ENCODE data around the gene PEPD. TPM values are rescaled to one million over a fixed set of nuclear protein-coding genes. Genes with fewer than 3 reads are reported as not detected.
A peak's percentile ranks its signal among the peaks of the same experiment; 100 is the strongest.

Gene PEPD
- total RNA-seq, 1 experiment from 2014 or later = 83.1 TPM

DNA sequence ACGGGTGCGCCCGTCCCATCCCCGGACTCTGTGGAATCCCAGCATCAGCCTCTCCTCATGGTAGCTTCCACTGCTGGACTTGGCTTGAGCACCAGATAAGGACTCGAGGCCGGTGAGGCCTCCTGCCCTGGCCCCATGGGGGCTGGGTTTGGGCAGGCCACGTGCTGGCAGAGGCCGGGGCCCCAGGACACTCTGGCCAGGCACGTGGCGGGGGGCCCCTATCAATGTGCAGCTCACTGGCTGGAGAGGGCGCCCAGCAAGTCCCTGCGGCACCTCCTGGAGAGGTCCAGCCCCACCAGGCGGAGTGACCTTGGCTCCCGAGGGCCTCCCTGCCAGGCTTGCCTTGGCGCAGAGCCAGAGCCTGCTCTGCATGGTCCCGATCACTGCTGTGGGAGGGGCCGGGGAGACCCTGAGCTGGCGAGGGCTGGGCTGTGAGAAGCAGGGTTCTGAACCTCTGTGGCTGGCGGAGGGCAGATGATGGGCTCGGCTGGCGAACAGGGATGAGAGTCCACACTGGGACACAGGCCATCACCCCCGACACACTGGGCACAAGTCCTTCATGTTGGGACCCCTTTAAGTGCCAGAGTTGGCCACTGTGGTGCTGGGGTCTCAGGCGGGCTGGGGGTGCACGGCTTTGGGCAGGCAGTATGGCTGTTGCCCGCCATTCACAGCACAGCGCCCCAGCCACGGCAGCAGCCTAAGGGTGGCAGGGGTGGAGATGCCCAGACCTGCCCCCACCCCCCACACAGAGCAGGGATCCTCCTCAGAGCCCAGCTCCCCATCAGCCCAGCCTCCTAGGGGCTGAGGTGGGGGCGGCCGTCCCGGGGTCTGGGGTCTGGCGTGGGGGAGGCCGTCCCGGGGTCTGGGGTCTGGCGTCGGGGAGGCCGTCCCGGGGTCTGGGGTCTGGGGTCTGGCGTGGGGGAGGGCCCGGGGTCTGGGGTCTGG is 129.0 kb downstream of the PEPD start:
- ATAC-seq = no peak
- no peak overlapping the region for H3K4me3 Mint-ChIP-seq
- no peaks in the 10 kb centered on the region for H3K9me3 Mint-ChIP-seq
- ChIA-PET POLR2A (no interaction called here), CTCF (interaction anchor here (0.5 to 2.3 kb wide), 10 partner anchors 14 to 385 kb away, joined by 3 to 8 read pairs (median 4); partner anchors contain the start of gene CEBPA)
- TF ChIP-seq GABPB1 (CRISPR knock-in tag; IDR thresholded peaks at IDR 0.05) (peak; percentile 96), KAT7 (CRISPR knock-in tag; IDR thresholded peaks at IDR 0.05; ENCODE audit: borderline replicate concordance) (no peak)
- peak; percentile 8 for DNase-seq (ENCODE audit: low spot score)
- no peaks in the 10 kb centered on the region for H3K27me3 Mint-ChIP-seq (ENCODE audit: low read depth)
- peaks cover 10% of the 10 kb centered on the region for H3K4me1 Mint-ChIP-seq
- no peak overlapping the region for H3K27ac Mint-ChIP-seq
- H3K36me3 Mint-ChIP-seq = no peaks in the 10 kb centered on the region

DNA sequence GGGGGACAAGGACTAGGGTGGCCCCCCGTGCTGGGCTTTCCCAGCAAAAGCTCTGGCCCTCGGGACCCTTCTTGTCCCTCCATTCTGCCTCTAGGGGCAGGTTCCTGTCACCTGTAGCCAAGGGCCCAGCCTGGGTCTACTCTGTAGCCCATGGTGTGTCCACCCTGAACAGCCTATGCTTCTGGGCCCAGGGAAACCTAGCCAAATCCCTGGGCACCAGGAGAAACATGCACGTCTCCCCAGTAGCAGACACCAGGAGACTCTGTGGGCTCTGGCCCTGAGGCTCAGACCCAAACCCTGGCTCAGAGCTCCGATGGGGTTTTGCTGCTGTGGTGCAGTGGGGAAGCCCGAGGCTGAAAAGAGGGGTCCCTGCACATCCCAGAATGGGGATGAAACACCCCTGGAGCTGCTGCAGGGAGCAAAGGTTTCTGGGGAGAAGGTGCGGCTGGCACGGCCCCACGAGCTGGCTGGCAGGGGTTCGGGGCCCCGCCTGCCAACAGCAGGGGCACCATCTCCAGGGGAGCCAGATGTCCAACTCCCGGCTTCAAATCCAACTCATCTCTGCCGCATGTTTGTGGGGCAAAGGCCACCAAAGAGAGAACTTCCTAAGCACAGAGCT is 129.9 kb downstream of the PEPD start:
- ChIA-PET POLR2A (no interaction called here), CTCF (interaction anchor here (0.7 to 2.3 kb wide), 11 partner anchors 8 to 245 kb away, joined by 3 to 8 read pairs (median 3); partner anchors contain the start of gene CEBPA)
- H3K27me3 Mint-ChIP-seq (ENCODE audit: low read depth) = no peaks in the 10 kb centered on the region
- DNase-seq (ENCODE audit: low spot score) = no peak
- no peaks in the 10 kb centered on the region; the same call in 1 of the 2 replicates for H3K36me3 Mint-ChIP-seq
- H3K4me1 Mint-ChIP-seq = peaks cover 7% of the 10 kb centered on the region; the same call in 1 of the 2 replicates
- H3K4me3 Mint-ChIP-seq = no peak overlapping the region
- H3K27ac Mint-ChIP-seq = no peak overlapping the region
- TF ChIP-seq, protein P1, sequence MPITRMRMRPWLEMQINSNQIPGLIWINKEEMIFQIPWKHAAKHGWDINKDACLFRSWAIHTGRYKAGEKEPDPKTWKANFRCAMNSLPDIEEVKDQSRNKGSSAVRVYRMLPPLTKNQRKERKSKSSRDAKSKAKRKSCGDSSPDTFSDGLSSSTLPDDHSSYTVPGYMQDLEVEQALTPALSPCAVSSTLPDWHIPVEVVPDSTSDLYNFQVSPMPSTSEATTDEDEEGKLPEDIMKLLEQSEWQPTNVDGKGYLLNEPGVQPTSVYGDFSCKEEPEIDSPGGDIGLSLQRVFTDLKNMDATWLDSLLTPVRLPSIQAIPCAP (CRISPR knock-in tag; IDR thresholded peaks at IDR 0.05) = no peak
- no peak for TF ChIP-seq FOXK1 (CRISPR knock-in tag; IDR thresholded peaks at IDR 0.05)
- TF ChIP-seq TCF7 (CRISPR knock-in tag; IDR thresholded peaks at IDR 0.05; ENCODE audit: low read depth) = no peak
- TF ChIP-seq CBFB (CRISPR knock-in tag; IDR thresholded peaks at IDR 0.05; ENCODE audit: low read depth) = no peak
- TF ChIP-seq TP53 (CRISPR knock-in tag; IDR thresholded peaks at IDR 0.05) = no peak
- TF ChIP-seq, protein P2, sequence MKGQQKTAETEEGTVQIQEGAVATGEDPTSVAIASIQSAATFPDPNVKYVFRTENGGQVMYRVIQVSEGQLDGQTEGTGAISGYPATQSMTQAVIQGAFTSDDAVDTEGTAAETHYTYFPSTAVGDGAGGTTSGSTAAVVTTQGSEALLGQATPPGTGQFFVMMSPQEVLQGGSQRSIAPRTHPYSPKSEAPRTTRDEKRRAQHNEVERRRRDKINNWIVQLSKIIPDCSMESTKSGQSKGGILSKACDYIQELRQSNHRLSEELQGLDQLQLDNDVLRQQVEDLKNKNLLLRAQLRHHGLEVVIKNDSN (CRISPR knock-in tag; IDR thresholded peaks at IDR 0.05) = no peak
- TF ChIP-seq ZNF219 (CRISPR knock-in tag; IDR thresholded peaks at IDR 0.05; ENCODE audit: borderline replicate concordance) = no peak
- TF ChIP-seq HMGA2 (CRISPR knock-in tag; IDR thresholded peaks at IDR 0.05) = no peak
- TF ChIP-seq SMAD4 (CRISPR knock-in tag; IDR thresholded peaks at IDR 0.05) = no peak
- H3K9me3 Mint-ChIP-seq = no peaks in the 10 kb centered on the region
- ATAC-seq = no peak

DNA sequence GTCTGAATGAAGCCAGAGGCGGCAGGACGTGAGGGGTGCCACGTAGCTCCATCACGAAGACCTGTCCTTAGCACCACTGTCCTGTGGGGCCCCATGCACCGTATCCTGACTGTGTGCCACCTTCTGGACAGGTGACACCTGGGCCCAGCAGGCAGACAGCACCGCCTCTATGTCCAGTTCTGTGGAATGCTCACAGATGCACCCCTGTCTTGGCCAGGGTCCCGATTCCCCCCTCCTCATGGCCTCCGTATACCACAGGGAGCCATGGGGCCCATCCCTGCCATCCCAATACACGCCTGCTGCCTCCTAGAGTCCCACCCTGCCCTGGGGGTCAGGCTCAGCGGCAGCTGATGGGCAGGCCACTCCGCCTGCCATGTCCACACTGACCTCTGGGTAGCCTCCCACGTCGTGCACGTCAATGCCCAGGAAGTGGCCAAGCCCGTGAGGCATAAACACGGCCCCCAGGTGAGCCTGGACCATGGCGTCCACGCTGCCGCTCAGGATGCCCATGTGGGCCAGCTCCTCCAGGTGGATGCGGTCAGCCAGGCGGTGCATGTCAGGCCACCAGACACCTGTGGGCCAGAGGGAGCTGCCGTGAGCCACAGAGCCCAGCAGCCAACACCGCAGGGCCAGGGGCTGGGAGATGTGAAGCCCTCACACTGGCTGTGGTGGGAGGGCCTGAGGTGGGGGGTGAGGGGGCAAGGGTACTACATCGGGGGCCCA is 130.5 kb downstream of the PEPD start:
- CTCF ChIA-PET = interaction anchor here (0.7 to 2.3 kb wide), 9 partner anchors 9 to 244 kb away, joined by 3 to 8 read pairs (median 3); no protein-coding TSS in a partner anchor
- POLR2A ChIA-PET = no interaction called here
- ATAC-seq (no peak), DNase-seq (ENCODE audit: low spot score) (no peak)
- Mint-ChIP-seq H3K27ac (no peak overlapping the region), H3K9me3 (no peaks in the 10 kb centered on the region), H3K4me3 (no peak overlapping the region), H3K36me3 (no peaks in the 10 kb centered on the region; the same call in 1 of the 2 replicates), H3K27me3 (ENCODE audit: low read depth) (no peaks in the 10 kb centered on the region), H3K4me1 (peaks cover 7% of the 10 kb centered on the region; the same call in 1 of the 2 replicates)
- TF ChIP-seq ETV6 (CRISPR knock-in tag; IDR thresholded peaks at IDR 0.05) (no peak), TP53 (CRISPR knock-in tag; IDR thresholded peaks at IDR 0.05) (no peak), ZNF138 (CRISPR knock-in tag; conservative IDR thresholded peaks at IDR 0.05) (no peak), NFATC4 (CRISPR knock-in tag; IDR thresholded peaks at IDR 0.05) (no peak), SOX15 (CRISPR knock-in tag; IDR thresholded peaks at IDR 0.05) (no peak), JAZF1 (CRISPR knock-in tag; IDR thresholded peaks at IDR 0.05) (no peak), ZNF232 (CRISPR knock-in tag; IDR thresholded peaks at IDR 0.05) (no peak), GRHL2 (CRISPR knock-in tag; IDR thresholded peaks at IDR 0.05; ENCODE audit: insufficient replicate concordance, severe bottlenecking) (no peak)
- TF ChIP-seq, protein P3, sequence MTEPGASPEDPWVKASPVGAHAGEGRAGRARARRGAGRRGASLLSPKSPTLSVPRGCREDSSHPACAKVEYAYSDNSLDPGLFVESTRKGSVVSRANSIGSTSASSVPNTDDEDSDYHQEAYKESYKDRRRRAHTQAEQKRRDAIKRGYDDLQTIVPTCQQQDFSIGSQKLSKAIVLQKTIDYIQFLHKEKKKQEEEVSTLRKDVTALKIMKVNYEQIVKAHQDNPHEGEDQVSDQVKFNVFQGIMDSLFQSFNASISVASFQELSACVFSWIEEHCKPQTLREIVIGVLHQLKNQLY (CRISPR knock-in tag; IDR thresholded peaks at IDR 0.05) = no peak
- TF ChIP-seq, protein P4, sequence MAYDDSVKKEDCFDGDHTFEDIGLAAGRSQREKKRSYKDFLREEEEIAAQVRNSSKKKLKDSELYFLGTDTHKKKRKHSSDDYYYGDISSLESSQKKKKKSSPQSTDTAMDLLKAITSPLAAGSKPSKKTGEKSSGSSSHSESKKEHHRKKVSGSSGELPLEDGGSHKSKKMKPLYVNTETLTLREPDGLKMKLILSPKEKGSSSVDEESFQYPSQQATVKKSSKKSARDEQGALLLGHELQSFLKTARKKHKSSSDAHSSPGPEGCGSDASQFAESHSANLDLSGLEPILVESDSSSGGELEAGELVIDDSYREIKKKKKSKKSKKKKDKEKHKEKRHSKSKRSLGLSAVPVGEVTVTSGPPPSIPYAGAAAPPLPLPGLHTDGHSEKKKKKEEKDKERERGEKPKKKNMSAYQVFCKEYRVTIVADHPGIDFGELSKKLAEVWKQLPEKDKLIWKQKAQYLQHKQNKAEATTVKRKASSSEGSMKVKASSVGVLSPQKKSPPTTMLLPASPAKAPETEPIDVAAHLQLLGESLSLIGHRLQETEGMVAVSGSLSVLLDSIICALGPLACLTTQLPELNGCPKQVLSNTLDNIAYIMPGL (CRISPR knock-in tag; IDR thresholded peaks at IDR 0.05) = no peak

Measured in WTC11 (cell line).